GM21390 (cell line): ENCODE measurements around the gene ZMYM1.
"Not testable (repeated sequence)": the region's sequence is repeated elsewhere in the genome, so short reads cannot be mapped to it uniquely, and the experiment has no call there.

Source experiments
- ATAC-seq: cut with Tn5 transposase; IDR thresholded peaks from one replicate; pipeline ENCODE4 v1.9.1; 2021; ENCODE audit not compliant: unreplicated experiment

ZMYM1 gene

GRCh38 chr1:35079003-35079930, at the start of gene ZMYM1:
Gene ZMYM1, plus strand, starts transcription at chr1:35079385. Its CDS starts 14,603 bp downstream, at chr1:35093988.
- peak; percentile 95 for ATAC-seq

- ATAC-seq = no peak
Measured at GRCh38 chr1:35029761-35030160, 49.4 kb upstream of the ZMYM1 start.

- ATAC-seq = no peak
Measured at GRCh38 chr1:35030338-35030737, 48.8 kb upstream of the ZMYM1 start.

GRCh38 chr1:35030756-35031446, 48.3 kb upstream of the ZMYM1 start:
- no peak for ATAC-seq

GRCh38 chr1:35032384-35032739, 46.8 kb upstream of the ZMYM1 start:
- no peak for ATAC-seq

- no peak for ATAC-seq
Measured at GRCh38 chr1:35033346-35033745, 45.8 kb upstream of the ZMYM1 start.

- ATAC-seq = no peak
Measured at GRCh38 chr1:35036621-35037020, 42.6 kb upstream of the ZMYM1 start.

GRCh38 chr1:35037206-35037605, 42.0 kb upstream of the ZMYM1 start:
- no peak for ATAC-seq

GRCh38 chr1:35038723-35039122, 40.5 kb upstream of the ZMYM1 start:
- ATAC-seq = no peak

- ATAC-seq = no peak
Measured at GRCh38 chr1:35043498-35043897, 35.7 kb upstream of the ZMYM1 start.

GRCh38 chr1:35044431-35044830, 34.8 kb upstream of the ZMYM1 start:
- no peak for ATAC-seq

GRCh38 chr1:35046730-35047129, 32.5 kb upstream of the ZMYM1 start:
- no peak for ATAC-seq

- no peak for ATAC-seq
Measured at GRCh38 chr1:35047188-35047858, 31.9 kb upstream of the ZMYM1 start.

GRCh38 chr1:35049116-35049515, 30.1 kb upstream of the ZMYM1 start:
- no peak for ATAC-seq

- no peak for ATAC-seq
Measured at GRCh38 chr1:35053433-35053832, 25.8 kb upstream of the ZMYM1 start.

- ATAC-seq = not testable (repeated sequence)
Measured at GRCh38 chr1:35054282-35054681, 24.9 kb upstream of the ZMYM1 start.

GRCh38 chr1:35058321-35058720, 20.9 kb upstream of the ZMYM1 start:
- ATAC-seq = not testable (repeated sequence)

- ATAC-seq = no peak
Measured at GRCh38 chr1:35058988-35059387, 20.2 kb upstream of the ZMYM1 start.

GRCh38 chr1:35062518-35063196, 16.5 kb upstream of the ZMYM1 start:
- no peak for ATAC-seq

- no peak for ATAC-seq
Measured at GRCh38 chr1:35064265-35064664, 14.9 kb upstream of the ZMYM1 start.

GRCh38 chr1:35069746-35070145, 9.4 kb upstream of the ZMYM1 start:
- ATAC-seq = no peak
